Activated CD4-positive, alpha-beta T cell treated with anti-CD3 and anti-CD28 coated beads, Interleukin-2, amount 50 U/mL, for 48 hours (primary cell): ENCODE results near the gene FALEC.
"Not testable (repeated sequence)": the region's sequence is repeated elsewhere in the genome, so short reads cannot be mapped to it uniquely, and the experiment has no call there.

ENCODE experiments used
- DNase-seq, 2 experiments: peaks; one replicate each; pipeline ENCODE4 v3.0.0-alpha.2; 2020

FALEC gene

DNA sequence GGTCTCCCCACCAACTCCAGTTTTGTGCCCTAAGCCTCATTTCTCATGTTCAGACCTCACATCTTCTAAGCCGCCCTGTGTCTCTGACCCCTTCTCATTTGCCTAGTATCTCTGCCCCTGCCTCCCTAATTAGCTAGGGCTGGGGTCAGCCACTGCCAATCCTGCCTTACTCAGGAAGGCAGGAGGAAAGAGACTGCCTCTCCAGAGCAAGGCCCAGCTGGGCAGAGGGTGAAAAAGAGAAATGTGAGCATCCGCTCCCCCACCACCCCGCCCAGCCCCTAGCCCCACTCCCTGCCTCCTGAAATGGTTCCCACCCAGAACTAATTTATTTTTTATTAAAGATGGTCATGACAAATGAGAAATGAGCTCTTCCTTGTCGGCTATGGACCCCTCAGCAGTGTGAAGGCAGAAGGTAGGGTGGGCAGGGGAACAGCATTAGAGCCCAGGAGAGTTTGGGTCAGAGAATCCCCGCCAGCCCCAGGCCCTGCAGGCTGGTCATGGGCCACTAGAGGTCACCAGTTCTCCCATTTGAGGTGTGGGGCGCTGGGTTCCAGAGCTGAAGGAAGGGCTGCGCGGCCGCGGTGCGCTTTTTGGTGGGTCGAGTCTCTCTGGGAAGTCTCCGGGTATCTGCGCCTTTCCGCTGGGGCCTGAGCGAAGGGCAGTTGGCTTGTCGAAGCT, 45.2 kb downstream of the FALEC start:
- peak; percentile 90 to 94 for DNase-seq

DNA sequence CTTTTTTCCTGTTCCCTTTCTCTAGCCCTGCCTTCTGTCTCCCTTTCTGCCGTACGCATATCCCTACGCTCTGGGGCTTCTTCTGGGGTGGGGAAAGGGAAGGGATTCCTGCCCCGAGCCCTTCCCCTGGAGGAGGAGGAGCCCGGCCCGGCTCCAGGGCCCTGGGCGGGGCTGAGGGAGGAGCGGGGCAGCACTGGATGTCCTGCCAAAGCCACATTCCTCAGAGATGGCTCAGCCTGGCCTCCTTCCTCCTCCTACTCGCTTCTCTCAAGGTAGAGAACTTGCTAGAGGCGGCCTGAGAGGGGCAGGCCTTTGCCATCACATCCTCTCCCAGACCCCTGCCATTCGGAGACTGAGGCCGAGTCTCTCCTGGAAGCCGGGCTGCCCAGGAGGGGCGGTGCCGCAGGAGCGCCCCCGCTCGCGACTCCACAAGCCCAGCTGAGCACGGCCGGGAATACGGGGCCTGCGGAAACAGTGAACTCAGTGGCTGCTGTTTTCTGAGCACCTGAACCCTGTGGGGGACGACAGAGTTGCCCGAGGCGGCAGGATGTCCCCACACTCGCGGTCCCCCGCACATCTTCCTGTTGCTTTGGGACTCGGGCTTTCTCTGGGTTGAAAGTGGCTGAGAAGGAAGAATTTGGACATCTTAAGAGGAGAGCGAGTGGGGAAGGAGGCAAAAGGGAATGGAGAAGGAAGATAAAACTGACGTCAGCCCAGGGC, 45.9 kb downstream of the FALEC start:
- DNase-seq: peak; percentile 78 to 85

DNA sequence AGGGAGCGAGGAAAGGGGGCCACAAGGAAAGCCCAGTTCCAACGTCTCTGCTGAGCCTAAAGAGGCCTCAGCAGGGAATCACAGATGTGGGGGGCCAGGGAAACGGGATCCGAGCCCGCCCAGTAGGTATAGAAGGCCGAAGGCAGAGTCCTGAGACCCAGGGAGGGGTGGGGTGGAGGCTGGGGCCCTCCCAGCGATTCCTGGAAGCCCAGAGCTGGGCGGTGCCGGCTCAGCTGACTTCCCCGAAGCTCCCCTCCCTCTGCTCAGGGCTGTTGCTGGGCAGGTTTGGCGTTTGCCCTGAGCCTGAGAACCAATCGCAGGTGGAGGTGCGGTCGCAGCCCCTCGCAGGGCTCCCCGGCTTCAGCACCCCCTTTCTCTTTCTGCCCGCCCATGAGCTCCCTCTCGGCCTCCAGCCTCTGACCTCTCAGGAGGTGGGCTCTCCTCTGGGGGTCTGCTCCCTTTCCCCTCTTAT, 46.5 kb downstream of the FALEC start:
- peak; percentile 90 to 93 for DNase-seq

GRCh38 chr1:150562446-150563339, 47.1 kb downstream of the FALEC start:
- peak; percentile 81 to 86 for DNase-seq

DNA sequence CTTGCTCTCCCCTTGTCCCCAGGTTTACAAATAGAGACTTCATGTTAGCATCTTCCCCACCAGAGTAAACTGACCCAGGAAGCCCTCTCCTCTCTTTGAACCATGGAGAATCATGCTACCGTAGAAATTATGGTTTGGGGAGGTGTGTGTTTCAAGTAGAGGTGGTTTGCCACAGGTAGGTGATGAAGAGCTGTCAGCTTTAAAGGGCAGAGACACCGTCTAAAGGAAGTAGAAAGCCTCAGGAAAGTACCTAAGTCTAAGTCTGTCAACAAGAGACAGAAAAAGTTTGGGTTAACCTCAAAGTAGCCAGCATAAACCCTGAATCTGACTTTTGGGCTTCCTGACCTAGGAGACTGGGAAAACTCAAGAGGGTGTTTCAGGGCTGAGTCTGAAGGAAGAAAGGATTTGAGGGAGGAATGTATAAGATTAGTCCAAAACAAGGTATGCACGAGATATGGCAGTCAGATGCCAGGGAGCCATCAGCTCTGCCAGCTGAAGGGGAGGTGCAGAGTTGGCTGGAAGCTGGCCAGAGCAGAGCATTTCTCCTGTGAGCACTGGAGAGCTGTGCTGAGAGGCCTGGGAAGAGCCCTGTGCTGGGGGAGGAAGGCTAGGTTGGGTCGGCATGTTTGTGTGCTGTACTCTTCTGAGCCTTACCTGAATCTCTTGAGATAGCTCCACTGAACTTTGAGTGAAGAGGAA, 47.9 kb downstream of the FALEC start:
- DNase-seq: peak; percentile 48 to 54

- DNase-seq: no peak
These were observed 48.8 kb downstream of the FALEC start for GRCh38 chr1:150564051-150564991.

DNA sequence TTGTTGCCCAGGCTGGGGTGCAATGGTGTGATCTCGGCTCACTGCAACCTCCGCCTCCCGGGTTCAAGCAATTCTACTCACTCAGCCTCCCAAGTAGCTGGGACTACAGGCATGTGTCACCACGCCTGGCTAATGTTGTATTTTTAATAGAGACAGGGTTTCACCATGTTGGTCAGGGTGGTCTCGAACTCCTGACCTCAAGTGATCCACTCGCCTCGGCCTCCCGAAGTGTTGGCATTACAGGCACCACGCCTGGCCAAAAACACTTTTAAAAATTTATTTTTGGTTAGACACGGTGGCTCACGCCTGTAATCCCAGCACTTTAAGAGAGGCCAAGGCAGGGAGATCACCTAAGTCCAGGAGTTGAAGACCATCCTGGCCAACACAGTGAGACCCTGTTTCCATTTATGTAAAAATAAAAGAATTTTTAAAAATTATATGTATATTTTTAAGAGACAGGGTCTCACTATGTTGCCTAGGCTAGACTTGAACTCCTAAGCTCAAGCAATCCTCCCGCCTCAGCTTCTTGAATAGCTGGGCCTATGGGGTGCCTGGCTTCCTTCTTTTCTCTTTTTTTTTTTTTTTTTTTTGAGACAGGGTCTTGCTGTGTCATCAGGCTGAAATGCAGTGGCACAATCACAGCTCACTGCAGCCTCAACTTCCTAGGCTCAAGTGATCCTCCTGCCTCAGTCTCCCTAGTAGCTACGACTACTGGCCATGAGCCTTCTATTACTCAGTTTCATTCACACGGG, 49.9 kb downstream of the FALEC start:
- DNase-seq: not testable (repeated sequence)

DNA sequence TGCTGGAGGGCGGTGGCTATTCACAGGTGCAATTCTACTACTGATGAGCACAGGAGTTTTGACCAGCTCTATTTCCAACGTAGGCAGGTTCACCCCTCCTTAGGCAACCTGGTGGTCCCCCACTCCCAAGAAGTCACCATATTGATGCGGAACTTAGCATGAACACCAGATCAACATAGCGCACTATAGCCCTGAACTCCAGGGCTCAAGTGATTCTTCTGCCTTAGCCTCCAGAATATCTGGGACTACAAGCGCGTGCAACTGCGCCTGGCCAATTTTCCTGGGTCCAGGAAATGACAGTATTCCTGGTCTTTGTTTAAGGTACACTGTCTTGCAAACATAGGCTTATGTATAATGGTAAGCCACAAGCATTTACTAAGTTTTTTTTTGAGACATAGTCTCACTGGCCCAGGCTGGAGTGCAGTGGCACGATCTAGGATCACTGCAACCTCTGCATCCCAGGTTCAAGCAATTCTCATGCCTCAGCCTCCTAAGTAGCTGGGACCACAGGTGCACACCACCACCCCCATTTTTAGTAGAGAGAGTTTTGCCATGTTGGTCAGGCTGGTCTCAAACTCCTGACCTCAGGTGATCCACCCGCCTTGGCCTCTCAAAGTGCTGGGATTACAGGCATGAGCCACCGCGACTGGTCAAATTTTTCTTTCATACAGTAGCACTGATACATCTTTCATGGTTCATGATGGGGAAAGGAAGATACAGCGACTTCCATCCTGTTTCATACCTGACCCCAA, 51.2 kb downstream of the FALEC start:
- no peak for DNase-seq

DNA sequence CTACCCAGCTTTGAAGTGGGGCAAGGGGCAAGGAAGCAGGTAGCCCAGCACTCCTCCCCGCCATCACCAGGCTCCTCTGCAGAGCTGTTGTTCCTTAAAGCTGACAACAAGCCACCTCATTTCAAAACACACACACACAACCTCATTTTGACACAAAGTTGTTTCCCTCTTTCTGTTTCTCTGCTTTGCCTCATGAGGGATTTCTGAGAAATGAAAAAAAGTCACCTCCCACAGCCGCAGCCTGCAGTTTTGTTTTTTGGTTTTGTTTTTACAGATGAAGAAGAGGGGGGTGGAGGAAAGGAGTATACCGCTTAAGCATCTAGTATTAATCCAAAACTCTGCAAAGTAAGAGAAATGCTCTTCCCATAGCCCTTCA, 51.8 kb downstream of the FALEC start:
- DNase-seq: peak; percentile 51 to 59

- peak; percentile 59 to 70 for DNase-seq
These were observed 52.4 kb downstream of the FALEC start for GRCh38 chr1:150567717-150568593.

DNA sequence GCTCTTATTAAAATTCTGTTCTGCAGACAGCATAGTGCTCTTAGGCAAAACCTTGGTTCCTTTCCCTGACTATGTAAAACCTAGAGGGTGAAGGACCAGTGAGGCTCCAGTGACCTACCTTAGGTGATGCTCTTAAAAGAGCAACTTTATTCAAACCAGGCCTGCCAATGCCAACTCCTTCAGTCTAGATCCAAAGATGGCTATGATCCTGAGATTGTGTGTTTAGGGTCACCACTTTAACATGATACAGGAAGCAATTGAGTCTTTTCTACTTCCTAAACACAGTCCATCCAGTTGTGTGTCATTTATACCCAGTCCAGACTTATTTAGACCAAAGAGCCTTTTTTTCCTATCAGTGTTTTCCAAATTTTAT, 53.0 kb downstream of the FALEC start:
- no peak for DNase-seq

- no peak for DNase-seq
These were observed 57.5 kb downstream of the FALEC start for GRCh38 chr1:150572918-150573647.

DNA sequence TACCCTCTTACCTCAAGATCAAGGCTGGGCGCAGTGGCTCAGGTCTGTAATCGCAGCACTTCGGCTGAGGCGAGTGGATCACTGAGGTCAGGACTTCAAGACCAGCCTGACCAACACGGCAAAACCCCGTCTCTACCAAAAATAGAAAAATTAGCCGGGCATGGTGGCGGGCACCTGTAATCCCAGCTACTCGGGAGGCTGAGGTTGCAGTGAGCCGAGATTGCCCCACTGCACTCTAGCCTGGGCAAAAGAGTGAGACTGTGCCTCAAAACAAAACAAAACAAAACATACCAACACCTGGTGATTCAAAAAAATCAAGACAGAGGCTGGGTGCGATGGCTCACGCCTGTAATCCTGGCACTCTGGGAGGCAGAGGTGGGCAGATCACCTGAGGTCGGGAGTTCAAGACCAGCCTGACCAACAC, 58.1 kb downstream of the FALEC start:
- not testable (repeated sequence) for DNase-seq

DNA sequence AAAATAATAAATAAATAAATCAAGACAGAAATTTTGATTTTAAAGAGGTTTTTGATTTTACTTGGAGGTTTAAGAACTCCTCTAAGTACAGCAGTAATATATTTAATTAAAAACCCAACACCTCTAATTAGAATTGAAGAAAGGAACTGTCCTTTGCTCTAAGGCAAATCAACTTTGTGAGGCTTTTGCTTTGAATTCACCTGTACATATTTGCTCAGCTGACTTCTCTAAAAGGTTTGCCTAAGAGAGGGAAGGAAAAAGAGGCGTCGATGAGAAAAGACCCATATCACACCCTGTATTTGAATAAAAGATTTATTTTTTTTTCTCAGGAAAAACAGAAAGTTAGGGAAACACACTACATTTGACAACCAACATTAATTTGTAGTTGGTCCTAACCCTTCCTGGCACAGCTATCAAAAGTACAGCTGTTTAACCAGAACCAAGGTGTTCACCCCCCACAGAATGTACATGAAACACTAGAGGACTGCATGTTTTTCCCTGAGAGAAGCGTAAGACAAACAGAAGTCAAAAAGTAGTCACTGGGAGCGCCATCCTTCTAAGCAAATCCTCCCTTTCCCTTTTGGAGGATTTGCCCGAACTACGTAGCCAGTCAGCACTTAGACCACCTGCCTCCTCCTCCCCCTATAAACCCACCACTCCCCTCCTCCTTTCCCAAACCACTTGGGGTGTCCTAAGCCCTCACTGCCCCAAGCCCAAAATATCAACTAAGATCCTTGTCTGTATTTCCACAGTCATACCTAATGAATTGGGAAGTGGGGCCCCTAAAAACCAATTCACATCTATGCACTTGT, 58.9 kb downstream of the FALEC start:
- no peak for DNase-seq

GRCh38 chr1:150575072-150575489, 59.5 kb downstream of the FALEC start:
- DNase-seq: no peak

GRCh38 chr1:150575518-150576366, 60.2 kb downstream of the FALEC start:
- no peak for DNase-seq
